GM12891 (cell line): ENCODE results near the gene MUCL3.
"Not testable (repeated sequence)": the region's sequence is repeated elsewhere in the genome, so short reads cannot be mapped to it uniquely, and the experiment has no call there.

Experiments used
- POLR2A ChIP-seq: IDR thresholded peaks from 2 replicates; pipeline ENCODE4 v1.6.1; 2011; ENCODE audit warnings: low read depth, low read length, control low read depth
- TAF1 ChIP-seq: IDR thresholded peaks from 2 replicates; pipeline ENCODE4 v1.6.1; 2011; ENCODE audit warnings: low read depth, low read length, control low read depth

DNA sequence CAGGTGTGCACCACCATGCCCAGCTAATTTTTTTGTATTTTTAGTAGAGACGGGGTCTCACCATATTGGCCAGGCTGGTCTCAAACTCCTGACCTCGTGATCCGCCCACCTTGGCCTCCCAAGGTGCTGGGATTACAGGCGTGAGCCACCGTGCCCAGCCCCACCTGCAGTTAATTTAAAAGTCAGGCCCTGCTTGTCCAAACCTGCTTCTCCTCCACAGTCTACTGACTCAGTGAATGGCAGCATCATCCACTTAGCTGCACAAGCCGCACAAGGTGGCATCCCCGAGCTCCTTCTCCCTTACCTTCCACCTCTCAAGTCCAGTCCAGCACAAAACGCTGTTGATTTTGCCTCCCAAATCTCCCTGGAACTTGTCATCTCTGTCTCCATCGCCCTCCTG is 38.6 kb upstream of the MUCL3 start:
- TF ChIP-seq TAF1, POLR2A: not testable (repeated sequence)
